ENCODE results near the gene MEF2B. TPM values are rescaled to one million over a fixed set of nuclear protein-coding genes. Genes with fewer than 3 reads are reported as not detected.

The MEF2B gene
- total RNA-seq, 6 experiments from 2014 or later, result 0.24 to 2.1 (median 0.97) TPM; not detected in 2

DNA sequence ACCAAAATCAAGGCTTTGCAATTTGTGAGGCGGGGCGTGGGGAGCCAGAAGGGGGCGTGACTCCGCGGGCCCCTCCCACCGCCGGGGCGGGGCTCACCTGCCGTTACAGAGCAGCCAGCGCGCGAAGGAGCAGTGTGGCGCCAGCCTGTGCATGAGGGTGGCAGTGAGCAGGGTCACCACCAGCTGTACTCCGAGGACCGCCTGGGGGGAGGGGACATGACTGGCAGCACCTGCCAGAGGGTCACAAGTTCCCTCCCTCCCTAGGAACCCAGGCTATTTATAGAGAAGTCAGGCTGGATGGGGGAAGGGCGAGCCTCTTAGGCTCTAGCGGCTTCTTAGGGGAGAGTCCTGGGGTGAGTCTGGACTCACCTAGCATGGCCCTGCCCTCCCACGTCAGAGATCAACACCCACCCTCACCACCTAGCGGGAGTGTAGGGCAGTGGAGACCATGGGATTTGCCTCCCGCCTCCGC, 35.3 kb downstream of the MEF2B start:
- DNase-seq (peak in 1 of 3 donors; percentile 59), ATAC-seq (peak in 2 of 4 donors; percentile 7 to 46)
- Histone ChIP-seq H3K9me3 (no peaks in the 10 kb centered on the region), H3K36me3 (no peaks in the 10 kb centered on the region), H3K4me3 (no peak overlapping the region), H3K27ac (no peak overlapping the region), H3K4me1 (peaks cover 0 to 14% (median 3%) of the 10 kb centered on the region in 4 donors), H3K27me3 (no peaks in the 10 kb centered on the region)
- 0% methylated on average over 2 of the region's 21 CpGs for WGBS (ENCODE audit: insufficient coverage, low coverage, low lambda C conversion rate, missing lambda C conversion rate)
- intact Hi-C loops (cut with DNase I), result no loop called here
- TF ChIP-seq, protein P1, sequence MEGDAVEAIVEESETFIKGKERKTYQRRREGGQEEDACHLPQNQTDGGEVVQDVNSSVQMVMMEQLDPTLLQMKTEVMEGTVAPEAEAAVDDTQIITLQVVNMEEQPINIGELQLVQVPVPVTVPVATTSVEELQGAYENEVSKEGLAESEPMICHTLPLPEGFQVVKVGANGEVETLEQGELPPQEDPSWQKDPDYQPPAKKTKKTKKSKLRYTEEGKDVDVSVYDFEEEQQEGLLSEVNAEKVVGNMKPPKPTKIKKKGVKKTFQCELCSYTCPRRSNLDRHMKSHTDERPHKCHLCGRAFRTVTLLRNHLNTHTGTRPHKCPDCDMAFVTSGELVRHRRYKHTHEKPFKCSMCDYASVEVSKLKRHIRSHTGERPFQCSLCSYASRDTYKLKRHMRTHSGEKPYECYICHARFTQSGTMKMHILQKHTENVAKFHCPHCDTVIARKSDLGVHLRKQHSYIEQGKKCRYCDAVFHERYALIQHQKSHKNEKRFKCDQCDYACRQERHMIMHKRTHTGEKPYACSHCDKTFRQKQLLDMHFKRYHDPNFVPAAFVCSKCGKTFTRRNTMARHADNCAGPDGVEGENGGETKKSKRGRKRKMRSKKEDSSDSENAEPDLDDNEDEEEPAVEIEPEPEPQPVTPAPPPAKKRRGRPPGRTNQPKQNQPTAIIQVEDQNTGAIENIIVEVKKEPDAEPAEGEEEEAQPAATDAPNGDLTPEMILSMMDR (IDR thresholded peaks at IDR 0.05), result no peak
- no peak for TF ChIP-seq POLR2A (IDR thresholded peaks at IDR 0.05)

DNA sequence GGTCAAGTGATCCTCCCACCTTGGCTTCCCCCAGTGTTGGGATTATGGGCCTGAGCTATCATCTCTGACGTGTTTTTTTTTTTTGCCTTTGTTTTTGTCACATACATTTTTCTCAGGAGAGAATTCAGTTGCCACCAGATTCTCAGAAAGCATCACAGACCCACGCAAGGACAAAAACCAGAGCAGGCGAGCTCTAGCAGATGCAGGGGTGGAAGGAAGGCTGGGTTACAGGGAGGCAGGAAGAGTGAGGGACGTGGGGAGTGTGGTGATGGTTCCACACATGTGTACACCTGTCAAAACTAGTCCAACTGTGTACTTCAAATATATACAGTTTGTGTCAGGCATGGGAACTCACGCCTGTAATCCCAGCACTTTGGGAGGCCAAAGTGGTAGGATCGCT, 36.1 kb downstream of the MEF2B start:
- no peak overlapping the region for H3K4me3 ChIP-seq
- DNase-seq, result no peak
- intact Hi-C loops (cut with DNase I), result no loop called here
- TF ChIP-seq POLR2A (IDR thresholded peaks at IDR 0.05), result no peak
- TF ChIP-seq, protein P1 (IDR thresholded peaks at IDR 0.05), result no peak
- H3K27ac ChIP-seq, result no peak overlapping the region
- no peak for ATAC-seq
- no peaks in the 10 kb centered on the region for H3K27me3 ChIP-seq
- H3K9me3 ChIP-seq, result no peaks in the 10 kb centered on the region
- H3K36me3 ChIP-seq, result no peaks in the 10 kb centered on the region
- peaks cover 0 to 14% (median 3%) of the 10 kb centered on the region in 4 donors for H3K4me1 ChIP-seq
- WGBS (ENCODE audit: insufficient coverage, low coverage, low lambda C conversion rate, missing lambda C conversion rate), result 79% methylated on average over 5 of the region's 6 CpGs

DNA sequence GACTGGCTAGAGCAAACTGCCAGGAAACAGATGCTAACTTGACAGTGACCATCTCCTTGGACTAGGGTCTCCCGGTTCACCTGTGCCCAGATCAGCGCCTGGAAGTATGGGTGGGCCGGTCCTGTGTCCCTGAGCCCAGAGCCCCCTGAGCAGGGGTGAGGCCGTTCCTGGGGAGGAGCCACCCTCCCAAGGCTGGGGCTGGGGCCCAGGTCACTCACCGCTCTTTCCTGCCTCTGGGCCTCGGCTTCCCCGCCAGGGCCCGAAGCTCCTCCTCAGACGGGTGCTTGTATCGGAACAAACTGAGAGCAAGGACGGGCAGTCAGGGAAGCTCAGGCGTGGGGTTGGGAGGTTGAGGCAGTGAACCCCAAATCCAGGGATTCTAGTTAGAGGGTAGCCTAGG, 37.2 kb downstream of the MEF2B start:
- WGBS (ENCODE audit: insufficient coverage, low coverage, low lambda C conversion rate, missing lambda C conversion rate), result 67% methylated on average over 2 of the region's 12 CpGs
- Histone ChIP-seq H3K9me3 (no peaks in the 10 kb centered on the region), H3K4me1 (peaks cover 0 to 10% (median 3%) of the 10 kb centered on the region in 4 donors), H3K27me3 (no peaks in the 10 kb centered on the region), H3K4me3 (no peak overlapping the region), H3K36me3 (no peaks in the 10 kb centered on the region), H3K27ac (no peak overlapping the region)
- intact Hi-C loops (cut with DNase I), result no loop called here
- no peak for DNase-seq
- TF ChIP-seq, protein P1 (IDR thresholded peaks at IDR 0.05), result no peak
- ATAC-seq, result no peak

DNA sequence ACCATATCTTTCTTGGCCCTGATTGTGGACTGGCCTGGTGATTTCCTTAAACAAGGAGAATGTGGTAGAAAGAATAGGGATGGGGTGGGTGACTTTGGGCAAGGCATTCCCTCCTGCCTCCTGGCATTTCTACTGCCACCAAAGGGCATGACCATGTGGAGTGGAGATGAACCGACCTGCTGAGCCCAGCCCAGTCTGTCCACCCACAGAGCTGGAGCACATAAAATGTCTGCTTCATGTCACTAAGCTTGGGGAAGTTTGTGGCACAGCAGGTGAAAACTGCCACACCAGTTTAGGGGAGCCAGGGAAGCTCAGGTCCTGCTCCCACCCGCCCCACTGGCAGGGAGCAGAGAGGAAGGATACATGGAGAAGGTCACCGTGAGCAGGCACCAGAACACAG, 38.1 kb downstream of the MEF2B start:
- Histone ChIP-seq H3K4me1 (peaks cover 0 to 4% (median 0%) of the 10 kb centered on the region in 4 donors), H3K27me3 (no peaks in the 10 kb centered on the region), H3K36me3 (no peaks in the 10 kb centered on the region), H3K27ac (no peak overlapping the region), H3K4me3 (no peak overlapping the region), H3K9me3 (no peaks in the 10 kb centered on the region)
- no peak for ATAC-seq
- intact Hi-C loops (cut with DNase I), result no loop called here
- TF ChIP-seq, protein P1 (IDR thresholded peaks at IDR 0.05), result no peak
- TF ChIP-seq POLR2A (IDR thresholded peaks at IDR 0.05), result no peak
- WGBS (ENCODE audit: insufficient coverage, low coverage, low lambda C conversion rate, missing lambda C conversion rate), result 100% methylated on average over 1 of the region's 3 CpGs
- no peak for DNase-seq

DNA sequence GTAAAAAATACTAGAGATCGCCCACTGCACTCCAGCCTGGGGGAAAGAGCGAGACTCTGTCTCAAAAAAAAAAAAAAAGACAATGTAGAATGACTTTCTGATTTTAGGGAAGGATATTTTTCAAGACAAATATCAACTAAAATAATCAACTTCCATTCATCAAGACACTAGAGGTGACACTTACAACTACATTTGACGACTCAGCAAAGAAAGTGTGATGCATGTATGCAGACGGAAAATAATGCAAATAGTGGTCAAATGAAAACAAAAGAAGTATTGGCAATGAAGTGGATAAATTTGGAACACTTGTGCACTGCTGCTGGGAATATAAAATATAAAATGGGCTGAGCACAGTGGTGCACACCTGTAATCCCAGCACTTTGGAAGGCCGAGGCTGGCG, 44.0 kb downstream of the MEF2B start:
- Histone ChIP-seq H3K36me3 (no peaks in the 10 kb centered on the region), H3K27me3 (no peaks in the 10 kb centered on the region), H3K9me3 (no peaks in the 10 kb centered on the region), H3K27ac (no peak overlapping the region), H3K4me3 (no peak overlapping the region), H3K4me1 (no peaks in the 10 kb centered on the region)
- intact Hi-C loops (cut with DNase I), result no loop called here
- ATAC-seq (no peak), DNase-seq (no peak)
- 97% methylated on average over 5 of the region's 6 CpGs for WGBS (ENCODE audit: insufficient coverage, low coverage, low lambda C conversion rate, missing lambda C conversion rate)
- TF ChIP-seq, protein P1 (IDR thresholded peaks at IDR 0.05), result no peak
- no peak for TF ChIP-seq POLR2A (IDR thresholded peaks at IDR 0.05)

Measured in right lobe of liver (tissue), 6 donors.